ENCODE measurements around the gene OR4C45. TPM values are rescaled to one million over a fixed set of nuclear protein-coding genes. Genes with fewer than 3 reads are reported as not detected.

Gene OR4C45
- total RNA-seq, 1 experiment from 2014 or later: not detected

DNA sequence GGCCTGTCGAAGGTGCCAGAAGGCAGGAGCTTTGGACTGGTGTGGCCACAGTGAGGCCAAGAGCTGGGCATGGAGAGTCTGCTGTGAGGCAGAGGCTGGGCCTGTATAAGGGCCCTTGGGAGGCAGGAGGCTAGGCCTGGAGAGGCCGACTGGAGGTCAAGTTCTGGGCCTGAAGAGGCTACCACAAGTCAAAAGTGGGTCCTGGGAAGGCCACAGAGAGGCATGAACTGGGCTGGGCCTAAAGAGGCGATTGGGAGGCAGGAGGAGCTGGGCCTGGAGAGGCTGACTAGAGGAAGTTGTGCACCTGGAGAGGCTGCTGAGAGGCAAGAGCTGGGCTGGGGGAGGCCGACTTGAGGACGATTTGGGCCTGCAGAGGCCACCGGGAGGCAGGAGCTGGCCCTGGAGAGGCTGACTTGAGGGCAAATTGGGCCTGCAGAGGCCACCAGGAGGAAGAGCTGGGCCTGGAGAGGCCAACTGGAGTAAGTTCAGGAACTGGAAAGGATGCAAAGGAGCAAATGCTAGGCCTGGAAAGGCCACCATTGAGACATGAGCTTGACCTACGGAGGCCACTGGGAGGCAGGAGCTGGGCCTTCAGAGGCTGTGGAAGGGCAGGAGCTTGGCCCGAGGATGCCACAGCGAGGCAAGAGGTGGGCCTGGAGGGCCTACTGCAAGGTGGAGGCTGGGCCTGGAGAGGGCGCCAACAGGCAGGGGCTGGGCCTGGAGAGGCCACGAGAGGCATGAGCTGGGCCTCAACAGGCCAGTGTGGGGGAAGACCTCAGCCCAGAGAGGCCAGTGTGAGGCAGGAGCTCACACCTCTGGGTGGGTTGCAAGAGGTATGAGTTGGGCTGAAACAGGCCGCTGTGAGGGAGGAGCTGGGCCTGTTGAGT is 39.8 kb downstream of the OR4C45 start (continued):
- TF ChIP-seq SMAD3 (CRISPR knock-in tag; IDR thresholded peaks at IDR 0.05; ENCODE audit: borderline replicate concordance) (no peak), CBFB (CRISPR knock-in tag; IDR thresholded peaks at IDR 0.05; ENCODE audit: low read depth) (no peak), TP53 (CRISPR knock-in tag; IDR thresholded peaks at IDR 0.05) (no peak), RORB (CRISPR knock-in tag; IDR thresholded peaks at IDR 0.05) (no peak), JAZF1 (CRISPR knock-in tag; IDR thresholded peaks at IDR 0.05) (no peak)
- TF ChIP-seq, protein P1, sequence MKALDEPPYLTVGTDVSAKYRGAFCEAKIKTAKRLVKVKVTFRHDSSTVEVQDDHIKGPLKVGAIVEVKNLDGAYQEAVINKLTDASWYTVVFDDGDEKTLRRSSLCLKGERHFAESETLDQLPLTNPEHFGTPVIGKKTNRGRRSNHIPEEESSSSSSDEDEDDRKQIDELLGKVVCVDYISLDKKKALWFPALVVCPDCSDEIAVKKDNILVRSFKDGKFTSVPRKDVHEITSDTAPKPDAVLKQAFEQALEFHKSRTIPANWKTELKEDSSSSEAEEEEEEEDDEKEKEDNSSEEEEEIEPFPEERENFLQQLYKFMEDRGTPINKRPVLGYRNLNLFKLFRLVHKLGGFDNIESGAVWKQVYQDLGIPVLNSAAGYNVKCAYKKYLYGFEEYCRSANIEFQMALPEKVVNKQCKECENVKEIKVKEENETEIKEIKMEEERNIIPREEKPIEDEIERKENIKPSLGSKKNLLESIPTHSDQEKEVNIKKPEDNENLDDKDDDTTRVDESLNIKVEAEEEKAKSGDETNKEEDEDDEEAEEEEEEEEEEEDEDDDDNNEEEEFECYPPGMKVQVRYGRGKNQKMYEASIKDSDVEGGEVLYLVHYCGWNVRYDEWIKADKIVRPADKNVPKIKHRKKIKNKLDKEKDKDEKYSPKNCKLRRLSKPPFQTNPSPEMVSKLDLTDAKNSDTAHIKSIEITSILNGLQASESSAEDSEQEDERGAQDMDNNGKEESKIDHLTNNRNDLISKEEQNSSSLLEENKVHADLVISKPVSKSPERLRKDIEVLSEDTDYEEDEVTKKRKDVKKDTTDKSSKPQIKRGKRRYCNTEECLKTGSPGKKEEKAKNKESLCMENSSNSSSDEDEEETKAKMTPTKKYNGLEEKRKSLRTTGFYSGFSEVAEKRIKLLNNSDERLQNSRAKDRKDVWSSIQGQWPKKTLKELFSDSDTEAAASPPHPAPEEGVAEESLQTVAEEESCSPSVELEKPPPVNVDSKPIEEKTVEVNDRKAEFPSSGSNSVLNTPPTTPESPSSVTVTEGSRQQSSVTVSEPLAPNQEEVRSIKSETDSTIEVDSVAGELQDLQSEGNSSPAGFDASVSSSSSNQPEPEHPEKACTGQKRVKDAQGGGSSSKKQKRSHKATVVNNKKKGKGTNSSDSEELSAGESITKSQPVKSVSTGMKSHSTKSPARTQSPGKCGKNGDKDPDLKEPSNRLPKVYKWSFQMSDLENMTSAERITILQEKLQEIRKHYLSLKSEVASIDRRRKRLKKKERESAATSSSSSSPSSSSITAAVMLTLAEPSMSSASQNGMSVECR (CRISPR knock-in tag; IDR thresholded peaks at IDR 0.05; ENCODE audit: borderline replicate concordance): no peak
- TF ChIP-seq, protein P2, sequence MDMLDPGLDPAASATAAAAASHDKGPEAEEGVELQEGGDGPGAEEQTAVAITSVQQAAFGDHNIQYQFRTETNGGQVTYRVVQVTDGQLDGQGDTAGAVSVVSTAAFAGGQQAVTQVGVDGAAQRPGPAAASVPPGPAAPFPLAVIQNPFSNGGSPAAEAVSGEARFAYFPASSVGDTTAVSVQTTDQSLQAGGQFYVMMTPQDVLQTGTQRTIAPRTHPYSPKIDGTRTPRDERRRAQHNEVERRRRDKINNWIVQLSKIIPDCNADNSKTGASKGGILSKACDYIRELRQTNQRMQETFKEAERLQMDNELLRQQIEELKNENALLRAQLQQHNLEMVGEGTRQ (CRISPR knock-in tag; IDR thresholded peaks at IDR 0.05): no peak
- TF ChIP-seq, protein P3, sequence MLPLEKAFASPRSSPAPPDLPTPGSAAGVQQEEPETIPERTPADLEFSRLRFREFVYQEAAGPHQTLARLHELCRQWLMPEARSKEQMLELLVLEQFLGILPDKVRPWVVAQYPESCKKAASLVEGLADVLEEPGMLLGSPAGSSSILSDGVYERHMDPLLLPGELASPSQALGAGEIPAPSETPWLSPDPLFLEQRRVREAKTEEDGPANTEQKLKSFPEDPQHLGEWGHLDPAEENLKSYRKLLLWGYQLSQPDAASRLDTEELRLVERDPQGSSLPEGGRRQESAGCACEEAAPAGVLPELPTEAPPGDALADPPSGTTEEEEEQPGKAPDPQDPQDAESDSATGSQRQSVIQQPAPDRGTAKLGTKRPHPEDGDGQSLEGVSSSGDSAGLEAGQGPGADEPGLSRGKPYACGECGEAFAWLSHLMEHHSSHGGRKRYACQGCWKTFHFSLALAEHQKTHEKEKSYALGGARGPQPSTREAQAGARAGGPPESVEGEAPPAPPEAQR (CRISPR knock-in tag; IDR thresholded peaks at IDR 0.05): no peak

DNA sequence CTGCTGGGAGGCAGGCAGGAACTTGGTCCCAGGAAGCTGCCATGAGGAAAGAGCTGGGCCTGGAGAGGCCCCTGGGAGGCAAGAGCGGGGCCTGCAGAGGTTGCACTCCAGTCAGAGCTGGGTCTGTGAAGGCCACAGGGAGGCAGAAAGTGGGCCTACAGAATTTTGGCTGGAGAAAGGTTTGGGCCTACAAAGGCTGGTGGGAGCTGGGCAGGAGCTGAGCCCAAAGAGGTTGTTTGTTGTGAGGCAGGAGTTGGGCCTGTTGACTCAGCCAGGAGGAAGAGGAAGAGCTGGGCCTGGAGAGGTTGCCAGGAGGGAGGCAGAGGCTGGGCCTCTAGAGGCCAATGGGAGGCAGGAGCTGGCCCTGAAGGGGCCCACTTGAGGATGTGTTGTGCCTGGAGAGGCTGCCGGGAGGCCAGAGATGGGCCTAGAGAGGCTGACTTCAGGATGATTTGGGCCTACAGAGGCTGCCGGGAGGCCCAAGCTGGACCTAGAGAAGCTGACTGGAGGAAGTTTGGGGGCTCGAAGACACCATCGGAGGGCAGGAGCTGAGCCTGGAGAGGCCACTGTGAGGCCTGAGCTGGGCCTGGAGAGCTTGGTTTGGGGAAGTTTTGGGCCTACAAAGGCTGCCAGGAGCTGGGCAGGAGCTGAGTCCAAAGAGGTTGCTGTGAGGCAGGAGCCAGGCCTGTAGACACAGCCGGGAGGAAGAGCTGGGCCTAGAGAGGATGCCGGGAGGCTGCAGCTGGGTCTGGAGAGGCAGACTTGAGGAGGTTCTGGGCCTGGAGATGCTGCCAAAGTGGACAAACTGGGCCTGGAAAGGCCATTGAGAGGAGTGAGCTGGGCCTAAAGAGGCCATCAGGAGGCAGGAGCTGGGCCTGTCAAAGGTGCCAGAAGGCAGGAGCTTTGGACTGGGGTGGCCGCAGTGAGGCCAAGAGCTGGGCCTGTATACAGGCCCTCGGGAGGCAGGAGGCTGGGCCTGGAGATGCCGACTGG is 40.7 kb downstream of the OR4C45 start:
- Mint-ChIP-seq H3K27ac (no peak overlapping the region), H3K9me3 (peaks cover 86% of the 10 kb centered on the region), H3K36me3 (peaks cover 90% of the 10 kb centered on the region), H3K27me3 (ENCODE audit: low read depth) (peaks cover 43% of the 10 kb centered on the region), H3K4me3 (no peak overlapping the region), H3K4me1 (no peaks in the 10 kb centered on the region)
- no peak for TF ChIP-seq RORB (CRISPR knock-in tag; IDR thresholded peaks at IDR 0.05)
- ATAC-seq: no peak
- no peak for DNase-seq (ENCODE audit: low spot score)
- CTCF ChIA-PET: no interaction called here
- POLR2A ChIA-PET: no interaction called here

DNA sequence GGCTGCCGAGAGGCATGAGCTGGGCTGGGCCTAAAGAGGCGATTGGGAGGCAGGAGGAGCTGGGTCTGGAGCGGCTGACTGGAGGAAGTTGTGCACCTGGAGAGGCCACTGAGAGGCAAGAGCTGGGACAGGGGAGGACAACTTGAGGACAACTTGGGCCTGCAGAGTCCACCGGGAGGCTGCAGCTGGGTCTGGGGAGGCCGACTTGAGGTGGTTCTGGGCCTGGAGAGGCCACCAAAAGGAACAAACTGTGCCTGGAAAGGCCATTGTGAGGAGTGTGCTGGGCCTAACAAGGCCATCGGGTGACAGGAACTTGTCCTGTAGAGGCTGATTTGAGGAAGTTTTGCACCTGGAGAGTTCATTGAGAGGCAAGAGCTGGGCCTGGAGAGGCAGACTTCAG is 41.5 kb downstream of the OR4C45 start:
- H3K36me3 Mint-ChIP-seq: peaks cover 93% of the 10 kb centered on the region
- TF ChIP-seq ZBTB21 (CRISPR knock-in tag; IDR thresholded peaks at IDR 0.05; ENCODE audit: borderline replicate concordance): no peak
- TF ChIP-seq, protein P4, sequence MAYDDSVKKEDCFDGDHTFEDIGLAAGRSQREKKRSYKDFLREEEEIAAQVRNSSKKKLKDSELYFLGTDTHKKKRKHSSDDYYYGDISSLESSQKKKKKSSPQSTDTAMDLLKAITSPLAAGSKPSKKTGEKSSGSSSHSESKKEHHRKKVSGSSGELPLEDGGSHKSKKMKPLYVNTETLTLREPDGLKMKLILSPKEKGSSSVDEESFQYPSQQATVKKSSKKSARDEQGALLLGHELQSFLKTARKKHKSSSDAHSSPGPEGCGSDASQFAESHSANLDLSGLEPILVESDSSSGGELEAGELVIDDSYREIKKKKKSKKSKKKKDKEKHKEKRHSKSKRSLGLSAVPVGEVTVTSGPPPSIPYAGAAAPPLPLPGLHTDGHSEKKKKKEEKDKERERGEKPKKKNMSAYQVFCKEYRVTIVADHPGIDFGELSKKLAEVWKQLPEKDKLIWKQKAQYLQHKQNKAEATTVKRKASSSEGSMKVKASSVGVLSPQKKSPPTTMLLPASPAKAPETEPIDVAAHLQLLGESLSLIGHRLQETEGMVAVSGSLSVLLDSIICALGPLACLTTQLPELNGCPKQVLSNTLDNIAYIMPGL (CRISPR knock-in tag; IDR thresholded peaks at IDR 0.05): no peak
- TF ChIP-seq, protein P3 (CRISPR knock-in tag; IDR thresholded peaks at IDR 0.05): no peak
- TF ChIP-seq, protein P5, sequence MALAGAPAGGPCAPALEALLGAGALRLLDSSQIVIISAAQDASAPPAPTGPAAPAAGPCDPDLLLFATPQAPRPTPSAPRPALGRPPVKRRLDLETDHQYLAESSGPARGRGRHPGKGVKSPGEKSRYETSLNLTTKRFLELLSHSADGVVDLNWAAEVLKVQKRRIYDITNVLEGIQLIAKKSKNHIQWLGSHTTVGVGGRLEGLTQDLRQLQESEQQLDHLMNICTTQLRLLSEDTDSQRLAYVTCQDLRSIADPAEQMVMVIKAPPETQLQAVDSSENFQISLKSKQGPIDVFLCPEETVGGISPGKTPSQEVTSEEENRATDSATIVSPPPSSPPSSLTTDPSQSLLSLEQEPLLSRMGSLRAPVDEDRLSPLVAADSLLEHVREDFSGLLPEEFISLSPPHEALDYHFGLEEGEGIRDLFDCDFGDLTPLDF (CRISPR knock-in tag; IDR thresholded peaks at IDR 0.05): no peak
- TF ChIP-seq, protein P6, sequence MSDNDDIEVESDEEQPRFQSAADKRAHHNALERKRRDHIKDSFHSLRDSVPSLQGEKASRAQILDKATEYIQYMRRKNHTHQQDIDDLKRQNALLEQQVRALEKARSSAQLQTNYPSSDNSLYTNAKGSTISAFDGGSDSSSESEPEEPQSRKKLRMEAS (CRISPR knock-in tag; IDR thresholded peaks at IDR 0.05): no peak
- TF ChIP-seq, protein P7, sequence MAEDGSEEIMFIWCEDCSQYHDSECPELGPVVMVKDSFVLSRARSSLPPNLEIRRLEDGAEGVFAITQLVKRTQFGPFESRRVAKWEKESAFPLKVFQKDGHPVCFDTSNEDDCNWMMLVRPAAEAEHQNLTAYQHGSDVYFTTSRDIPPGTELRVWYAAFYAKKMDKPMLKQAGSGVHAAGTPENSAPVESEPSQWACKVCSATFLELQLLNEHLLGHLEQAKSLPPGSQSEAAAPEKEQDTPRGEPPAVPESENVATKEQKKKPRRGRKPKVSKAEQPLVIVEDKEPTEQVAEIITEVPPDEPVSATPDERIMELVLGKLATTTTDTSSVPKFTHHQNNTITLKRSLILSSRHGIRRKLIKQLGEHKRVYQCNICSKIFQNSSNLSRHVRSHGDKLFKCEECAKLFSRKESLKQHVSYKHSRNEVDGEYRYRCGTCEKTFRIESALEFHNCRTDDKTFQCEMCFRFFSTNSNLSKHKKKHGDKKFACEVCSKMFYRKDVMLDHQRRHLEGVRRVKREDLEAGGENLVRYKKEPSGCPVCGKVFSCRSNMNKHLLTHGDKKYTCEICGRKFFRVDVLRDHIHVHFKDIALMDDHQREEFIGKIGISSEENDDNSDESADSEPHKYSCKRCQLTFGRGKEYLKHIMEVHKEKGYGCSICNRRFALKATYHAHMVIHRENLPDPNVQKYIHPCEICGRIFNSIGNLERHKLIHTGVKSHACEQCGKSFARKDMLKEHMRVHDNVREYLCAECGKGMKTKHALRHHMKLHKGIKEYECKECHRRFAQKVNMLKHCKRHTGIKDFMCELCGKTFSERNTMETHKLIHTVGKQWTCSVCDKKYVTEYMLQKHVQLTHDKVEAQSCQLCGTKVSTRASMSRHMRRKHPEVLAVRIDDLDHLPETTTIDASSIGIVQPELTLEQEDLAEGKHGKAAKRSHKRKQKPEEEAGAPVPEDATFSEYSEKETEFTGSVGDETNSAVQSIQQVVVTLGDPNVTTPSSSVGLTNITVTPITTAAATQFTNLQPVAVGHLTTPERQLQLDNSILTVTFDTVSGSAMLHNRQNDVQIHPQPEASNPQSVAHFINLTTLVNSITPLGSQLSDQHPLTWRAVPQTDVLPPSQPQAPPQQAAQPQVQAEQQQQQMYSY (CRISPR knock-in tag; IDR thresholded peaks at IDR 0.05): no peak

More for the DNA sequence above, 41.5 kb downstream of the OR4C45 start:
- Mint-ChIP-seq H3K27me3 (ENCODE audit: low read depth) (peaks cover 43% of the 10 kb centered on the region), H3K4me1 (no peaks in the 10 kb centered on the region), H3K9me3 (peaks cover 90% of the 10 kb centered on the region), H3K27ac (no peak overlapping the region), H3K4me3 (no peak overlapping the region)
- CTCF ChIA-PET: no interaction called here
- ATAC-seq (no peak), DNase-seq (ENCODE audit: low spot score) (no peak)
- POLR2A ChIA-PET: no interaction called here
